ENCODE data around the gene DOCK10. TPM values are rescaled to one million over a fixed set of nuclear protein-coding genes. Genes with fewer than 3 reads are reported as not detected.

The DOCK10 gene
- total and polyA plus RNA-seq, 2 donors (not counting 1 experiment from before 2014, with no cell fraction given) = 49.5 to 139 TPM

- no peaks in the 10 kb centered on the region for H3K27me3 Mint-ChIP-seq
- Histone ChIP-seq H3K9ac (ENCODE audit: low read length) (peak overlapping the region; percentile 44), H2AFZ (ENCODE audit: insufficient read depth, low read depth, low read length, poor library complexity, severe bottlenecking) (peak overlapping the region; percentile 68), H3K4me2 (replicated peaks; ENCODE audit: low read depth, low read length, poor library complexity, severe bottlenecking) (peak overlapping the region; percentile 37), H3K79me2 (ENCODE audit: control insufficient read depth, insufficient read depth, low read length) (peaks cover 40% of the 10 kb centered on the region), H3K27ac (ENCODE audit: low read length in 2 of 2) (peak overlapping the region; percentile 76 to 79), H3K27me3 (replicated peaks in 1 of 4; ENCODE audit: control extremely low read depth in 1 of 4, control insufficient read depth in 3 of 4, insufficient read depth in 4 of 4, low read length in 3 of 4) (no peaks in the 10 kb centered on the region), H3K4me3 (ENCODE audit: control extremely low read depth in 1 of 5, extremely low read depth in 1 of 5, insufficient read depth in 1 of 5, low read depth in 2 of 5, low read length in 4 of 5) (peak overlapping the region in 1 of 5 experiments; percentile 15), H3K4me1 (ENCODE audit: control insufficient read depth in 2 of 2, insufficient read depth in 2 of 2, low read length in 2 of 2) (peaks cover 47 to 49% of the 10 kb centered on the region in 2 donors), H3K9me3 (ENCODE audit: control extremely low read depth in 1 of 3, control insufficient read depth in 2 of 3, insufficient read depth in 1 of 3, low read length in 2 of 3) (no peaks in the 10 kb centered on the region), H4K20me1 (ENCODE audit: control insufficient read depth, insufficient read depth, low read length, poor library complexity, severe bottlenecking) (no peaks in the 10 kb centered on the region), H3K36me3 (replicated peaks in 1 of 2; ENCODE audit: control extremely low read depth in 1 of 2, control insufficient read depth in 1 of 2, extremely low read depth in 1 of 2, insufficient read depth in 2 of 2, low read length in 1 of 2) (no peaks in the 10 kb centered on the region)
- TF ChIP-seq CTCF (IDR thresholded peaks at IDR 0.05) (no peak), EZH2 (IDR thresholded peaks at IDR 0.05; ENCODE audit: borderline replicate concordance, insufficient read depth, low read depth, low read length, poor library complexity, severe bottlenecking) (no peak)
- 68% methylated on average over 5 of the region's 10 CpGs for WGBS (ENCODE audit: insufficient coverage)
- H3K27ac Mint-ChIP-seq = peak overlapping the region; percentile 96
- H3K4me3 Mint-ChIP-seq = peak overlapping the region; percentile 75
- CTCF ChIA-PET = interaction anchor here (0.6 to 4.8 kb wide), 10 partner anchors 9 to 43 kb away, joined by 3 to 22 read pairs (median 4); no protein-coding TSS in a partner anchor
- H3K9me3 Mint-ChIP-seq (ENCODE audit: insufficient read depth) = no peaks in the 10 kb centered on the region
- DNase-seq = peak; percentile 59
- H3K4me1 Mint-ChIP-seq = peaks cover 73% of the 10 kb centered on the region
- POLR2A ChIA-PET = interaction anchor here (0.8 to 1.5 kb wide), 5 partner anchors 11 to 34 kb away, joined by 3 to 5 read pairs (median 3); no protein-coding TSS in a partner anchor
- intact Hi-C loops (cut with micrococcal nuclease) = loop anchor here (5.0 kb wide), 1 partner anchor 36 kb away; no protein-coding TSS in a partner anchor
- ATAC-seq (ENCODE audit: low read depth) = peak; percentile 77
Measured at GRCh38 chr2:224973112-224974016, 68.9 kb downstream of the DOCK10 start.
